HG02885 (cell line): ENCODE results near the gene MARK4.
"Not testable (repeated sequence)": the region's sequence is repeated elsewhere in the genome, so short reads cannot be mapped to it uniquely, and the experiment has no call there.

Source experiments
- ATAC-seq: cut with Tn5 transposase; IDR thresholded peaks from one replicate; pipeline ENCODE4 v1.9.1; 2021; ENCODE audit warnings: mild to moderate bottlenecking; ENCODE audit not compliant: unreplicated experiment, poor library complexity

Gene MARK4

DNA sequence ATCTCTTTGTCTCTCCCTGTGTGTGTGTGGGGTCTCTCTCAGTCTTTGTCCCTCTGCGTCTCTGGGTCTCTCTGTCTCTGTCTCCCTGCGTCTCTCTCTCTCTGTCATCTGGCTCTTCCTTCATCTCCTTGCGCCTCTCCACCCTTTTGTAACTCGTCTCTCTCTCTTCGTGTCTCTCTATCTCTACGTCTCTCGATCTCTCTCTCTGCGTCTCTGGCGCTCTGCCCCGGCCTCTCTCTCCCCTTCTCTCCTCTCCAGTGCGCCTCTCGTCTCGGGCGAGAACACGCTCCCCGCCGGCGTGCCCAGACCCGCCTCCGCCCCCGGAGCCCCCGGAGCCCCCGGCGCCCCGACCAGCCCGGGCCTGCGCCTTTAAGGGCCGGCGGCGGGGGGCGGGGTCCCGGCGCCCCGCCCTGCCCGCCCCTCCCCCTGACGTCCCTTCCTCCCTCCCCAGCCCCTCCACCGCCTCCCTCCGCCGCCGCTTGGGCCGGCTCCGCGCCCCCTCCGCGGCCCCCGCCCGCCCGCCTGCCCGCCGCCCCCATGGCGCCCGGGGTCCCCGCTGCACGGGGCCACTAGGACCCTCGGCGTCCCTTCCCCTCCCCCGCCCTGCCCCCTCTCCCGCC lies at the start of gene MARK4:
MARK4 (plus strand) TSS at position 440 of the 620 bp plus-strand sequence. CDS start 318 bp downstream, outside the sequence.
- ATAC-seq = no peak

- no peak for ATAC-seq
Observed at GRCh38 chr19:45202637-45203036, 48.4 kb upstream of the MARK4 start.

GRCh38 chr19:45205810-45206209 lies 45.3 kb upstream of the MARK4 start:
- ATAC-seq = no peak

DNA sequence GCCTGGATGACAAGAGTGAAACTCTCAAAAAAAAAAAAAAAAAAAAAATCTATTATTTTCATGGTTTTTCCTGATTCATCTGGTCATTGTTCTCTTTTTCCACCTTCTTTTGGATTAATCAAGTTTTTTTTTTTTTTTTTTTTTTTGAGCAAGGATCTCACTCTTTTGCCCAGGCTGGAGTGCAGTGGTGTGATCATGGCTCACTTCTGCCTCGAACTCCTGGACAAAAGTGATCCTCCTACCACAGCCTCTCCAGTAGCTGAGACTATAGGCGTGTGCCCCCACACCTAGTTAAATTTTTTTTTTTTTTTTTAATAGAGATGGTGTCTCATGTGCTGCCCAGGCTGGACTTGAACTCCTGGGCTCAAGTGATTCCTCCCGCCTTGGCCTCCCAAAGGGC lies 44.7 kb upstream of the MARK4 start:
- no peak for ATAC-seq

DNA sequence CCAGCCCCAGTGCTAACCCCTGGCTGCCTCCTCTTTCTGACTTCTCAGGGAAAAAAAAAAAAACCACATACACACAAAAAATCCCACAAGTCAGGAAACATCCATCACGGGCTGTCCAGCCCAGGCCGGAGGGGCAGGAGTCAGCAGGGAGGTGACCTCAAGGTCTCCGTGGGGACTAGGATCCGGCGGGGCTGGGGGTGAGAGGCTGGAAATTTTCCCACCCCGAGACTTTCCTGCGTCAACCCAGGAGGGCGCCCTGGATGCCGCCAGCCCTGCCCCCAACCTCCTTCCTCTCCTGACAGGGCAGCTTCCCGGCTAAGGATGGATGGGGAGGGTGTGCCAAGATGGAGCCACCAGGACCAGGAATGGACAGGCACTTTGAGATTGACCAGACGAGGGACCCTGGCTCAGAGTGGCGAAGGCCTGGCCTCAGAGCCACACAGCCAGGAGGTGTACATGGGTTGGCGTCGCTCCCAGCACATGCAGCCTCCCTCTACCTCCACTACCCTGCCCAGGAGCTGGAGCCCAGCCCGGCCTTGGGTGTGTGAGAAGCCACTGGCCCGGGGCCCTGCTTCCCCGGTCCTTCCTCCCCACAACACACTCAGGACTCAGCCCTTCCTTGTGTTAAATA lies 39.2 kb upstream of the MARK4 start:
- ATAC-seq = no peak

GRCh38 chr19:45213031-45213430 lies 38.0 kb upstream of the MARK4 start:
- no peak for ATAC-seq

DNA sequence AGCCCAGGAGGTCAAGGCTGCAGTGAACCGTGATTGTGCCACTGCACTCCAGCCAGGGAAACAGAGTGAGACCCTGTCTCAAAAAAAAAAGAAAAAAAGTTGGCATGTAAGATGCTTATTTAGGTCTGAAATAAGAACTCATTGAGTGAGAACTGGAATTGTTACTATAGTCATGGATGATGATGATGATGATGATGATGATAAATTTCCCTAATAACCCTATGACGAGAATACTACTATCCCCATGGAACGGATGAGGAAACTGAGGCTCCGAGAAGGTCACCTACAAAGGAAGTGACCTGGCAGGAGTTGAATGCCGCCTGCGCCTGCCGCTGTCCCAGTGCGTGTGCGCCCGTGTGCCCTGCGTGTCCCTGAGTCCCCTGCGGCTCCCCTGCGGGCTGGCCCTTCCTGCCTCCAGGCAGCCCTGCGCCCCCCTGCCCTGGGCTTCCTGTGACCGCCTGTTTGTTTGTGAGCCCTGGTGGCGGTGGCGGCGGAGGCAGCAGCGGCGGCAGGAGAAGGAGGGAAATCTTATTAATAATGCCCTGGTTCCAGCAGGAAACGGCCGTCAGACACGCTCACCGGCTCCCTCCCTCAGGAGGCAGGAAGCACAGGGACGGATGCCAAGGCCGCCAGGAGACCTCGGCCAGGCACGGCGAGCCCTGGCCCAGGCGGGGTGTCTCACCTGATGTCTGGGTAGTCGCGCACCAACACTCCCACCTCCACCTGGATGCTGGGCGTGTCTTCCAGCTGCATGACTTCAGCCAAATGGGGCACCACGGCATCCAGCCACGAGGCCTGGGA lies 35.5 kb upstream of the MARK4 start:
- no peak for ATAC-seq

GRCh38 chr19:45216667-45217066 lies 34.4 kb upstream of the MARK4 start:
- ATAC-seq = no peak

GRCh38 chr19:45217193-45217956 lies 33.7 kb upstream of the MARK4 start:
- ATAC-seq = no peak

- ATAC-seq = no peak
Observed at GRCh38 chr19:45217957-45218334, 33.1 kb upstream of the MARK4 start.

- ATAC-seq = no peak
Observed at GRCh38 chr19:45218426-45218825, 32.6 kb upstream of the MARK4 start.

DNA sequence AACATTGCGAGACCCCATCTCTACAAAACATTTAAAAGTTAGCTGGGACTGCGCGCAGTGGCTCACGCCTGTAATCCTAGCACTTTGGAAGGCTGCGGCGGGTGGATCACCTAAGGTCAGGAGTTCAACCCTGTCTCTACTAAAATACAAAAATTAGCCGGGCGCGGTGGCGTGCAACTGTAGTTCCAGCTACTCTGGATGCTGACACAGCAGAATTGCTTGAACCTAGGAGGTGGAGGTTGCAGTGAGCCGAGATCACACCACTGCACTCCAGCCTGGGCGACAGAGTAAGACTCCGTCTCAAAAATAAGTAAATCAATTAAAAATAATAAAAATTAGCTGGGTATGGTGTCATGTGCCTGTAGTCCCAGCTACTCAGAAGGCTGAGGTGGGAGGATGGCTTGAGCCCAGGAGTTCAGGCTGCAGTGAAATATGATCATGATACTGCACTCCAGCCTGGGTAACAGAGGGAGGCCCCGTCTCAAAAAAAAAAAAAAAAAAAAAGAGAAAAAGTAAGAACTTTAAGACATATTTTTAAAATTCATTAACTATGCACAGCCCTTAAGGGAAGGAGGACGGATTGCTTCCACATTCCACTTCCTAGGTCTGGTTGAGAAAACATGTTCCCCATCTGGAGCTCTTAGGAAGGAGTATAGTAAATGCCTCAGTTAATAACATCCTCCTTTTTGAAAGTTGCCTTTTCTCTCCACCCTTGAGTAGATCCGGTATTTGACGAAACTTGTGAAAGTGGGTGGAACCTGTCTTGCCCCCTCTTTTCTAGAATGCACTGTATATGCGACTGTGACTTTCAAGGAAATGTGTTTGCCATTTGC lies 31.9 kb upstream of the MARK4 start:
- ATAC-seq = no peak

DNA sequence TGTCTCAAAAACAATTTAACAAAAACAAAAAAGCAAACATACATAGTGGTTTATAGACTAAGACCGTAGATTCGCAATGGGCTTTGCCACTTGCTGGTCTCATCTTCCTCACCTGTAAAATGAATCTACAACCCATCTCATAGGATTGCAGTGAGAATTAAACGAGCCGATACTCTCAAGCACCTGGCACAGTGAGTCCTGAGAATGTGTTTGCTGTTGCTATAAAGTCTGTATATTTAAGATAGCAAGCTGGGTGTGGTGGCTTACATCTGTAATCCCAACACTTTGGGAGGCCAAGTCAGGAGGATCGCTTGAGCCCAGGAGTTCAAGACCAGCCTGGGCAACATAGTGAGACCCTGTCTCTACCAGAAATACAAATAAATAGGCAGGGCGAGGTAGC lies 28.3 kb upstream of the MARK4 start:
- no peak for ATAC-seq

- no peak for ATAC-seq
Observed at GRCh38 chr19:45223879-45224278, 27.2 kb upstream of the MARK4 start.

DNA sequence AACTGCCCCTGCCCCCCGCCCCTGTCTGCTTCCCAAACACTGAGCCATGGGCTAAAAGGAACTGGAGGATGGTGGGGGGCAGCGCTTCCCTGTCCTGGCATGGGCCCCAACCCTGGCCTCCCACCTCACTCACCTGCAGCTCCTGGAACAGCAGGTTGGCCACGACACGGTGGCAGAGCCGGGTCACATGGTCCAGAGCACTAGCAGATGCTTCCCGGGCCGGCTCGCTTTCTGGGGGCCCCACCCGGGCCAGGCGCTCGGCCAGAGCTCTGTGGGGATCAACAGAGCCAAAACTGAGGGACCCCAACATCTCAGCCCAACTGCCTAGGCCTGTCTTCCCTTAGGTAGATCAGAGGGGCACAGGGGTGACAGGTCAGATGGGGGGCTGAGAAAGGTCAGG lies 26.4 kb upstream of the MARK4 start:
- ATAC-seq = no peak

DNA sequence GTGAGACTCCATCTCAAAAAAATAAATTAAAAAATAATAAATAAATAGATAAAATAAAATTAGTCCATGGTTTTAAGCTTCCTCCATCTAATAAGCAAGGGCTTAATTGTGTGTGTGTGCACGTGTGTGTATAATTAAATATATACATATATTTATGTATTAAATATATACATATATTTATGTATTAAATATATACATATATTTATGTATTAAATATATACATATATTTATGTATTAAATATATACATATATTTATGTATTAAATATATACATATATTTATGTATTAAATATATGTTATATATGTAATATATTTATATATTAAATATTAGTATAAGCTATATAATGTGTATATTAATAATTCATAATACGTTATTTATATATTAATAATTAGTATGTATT lies 22.0 kb upstream of the MARK4 start:
- not testable (repeated sequence) for ATAC-seq

- no peak for ATAC-seq
Observed at GRCh38 chr19:45231891-45232290, 19.2 kb upstream of the MARK4 start.

DNA sequence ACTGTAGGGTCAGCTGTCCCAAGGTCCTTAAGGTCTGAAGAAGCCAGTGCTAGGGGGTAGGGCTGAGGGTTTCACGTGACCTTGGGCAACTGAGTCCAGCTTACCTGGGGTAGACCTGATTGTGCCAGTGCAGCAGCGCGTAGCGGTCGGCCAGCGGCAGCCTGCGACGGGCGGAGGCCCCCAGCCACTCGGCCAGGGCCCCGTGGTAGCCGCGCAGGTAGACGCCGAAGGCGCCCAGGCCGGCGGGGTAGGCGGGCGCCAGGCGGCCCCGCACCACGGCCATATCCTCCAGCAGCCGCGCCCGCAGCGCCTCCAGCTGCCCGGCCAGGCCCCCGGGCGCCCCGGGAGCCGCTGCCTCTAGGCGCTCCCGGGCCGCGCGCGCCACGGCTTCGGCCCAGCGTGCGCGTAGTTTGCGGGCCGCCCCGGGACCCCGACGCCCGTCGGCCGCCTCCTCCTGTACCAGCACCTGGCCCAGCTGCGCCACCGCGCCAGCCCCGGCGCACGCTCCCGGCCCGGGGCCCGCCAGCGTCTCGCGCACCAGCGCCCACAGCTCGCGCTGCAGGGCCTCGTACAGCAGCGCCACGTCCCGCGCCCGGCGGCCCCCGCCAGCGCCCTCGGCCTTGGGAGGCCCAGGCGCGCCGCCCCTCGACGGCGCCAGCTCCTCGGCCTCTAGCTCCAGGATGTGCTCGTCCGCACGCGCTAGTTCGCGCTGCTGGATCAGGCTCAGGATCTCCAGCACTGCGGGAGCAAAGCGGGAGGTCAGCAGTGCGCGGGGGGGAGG lies 16.8 kb upstream of the MARK4 start:
- no peak for ATAC-seq

DNA sequence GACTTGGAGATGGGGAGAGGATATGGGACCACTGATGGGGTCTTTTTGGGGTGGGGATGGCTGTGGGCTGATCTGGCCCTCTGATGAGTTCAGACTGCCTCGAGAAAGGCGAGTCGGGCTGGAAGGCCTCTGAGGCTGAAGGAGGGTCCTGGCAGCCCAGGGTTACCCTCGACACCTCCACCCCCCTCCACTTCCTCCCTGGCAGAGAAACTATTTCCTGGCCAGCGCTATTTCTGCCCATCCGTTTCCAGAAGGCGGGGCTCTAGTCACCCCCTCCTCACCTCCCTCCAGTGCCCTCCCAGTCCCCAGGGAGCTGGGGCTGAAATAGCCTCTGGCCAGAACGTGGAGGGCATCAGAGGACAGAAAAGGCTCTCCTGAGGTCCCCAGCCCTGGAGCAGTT lies 15.6 kb upstream of the MARK4 start:
- no peak for ATAC-seq
